ENCODE results near the gene RIMBP2.

The RIMBP2 gene

GRCh38 chr12:130454296-130454695, 261.8 kb downstream of the RIMBP2 start:
- in situ Hi-C loops (cut with MboI; ENCODE audit: low sequenced_read_pairs) = no loop called here

GRCh38 chr12:130452546-130452945, 263.6 kb downstream of the RIMBP2 start:
- in situ Hi-C loops (cut with MboI; ENCODE audit: low sequenced_read_pairs) = no loop called here

- in situ Hi-C loops (cut with MboI; ENCODE audit: low sequenced_read_pairs) = no loop called here
These were observed 264.8 kb downstream of the RIMBP2 start for GRCh38 chr12:130451001-130451930.

DNA sequence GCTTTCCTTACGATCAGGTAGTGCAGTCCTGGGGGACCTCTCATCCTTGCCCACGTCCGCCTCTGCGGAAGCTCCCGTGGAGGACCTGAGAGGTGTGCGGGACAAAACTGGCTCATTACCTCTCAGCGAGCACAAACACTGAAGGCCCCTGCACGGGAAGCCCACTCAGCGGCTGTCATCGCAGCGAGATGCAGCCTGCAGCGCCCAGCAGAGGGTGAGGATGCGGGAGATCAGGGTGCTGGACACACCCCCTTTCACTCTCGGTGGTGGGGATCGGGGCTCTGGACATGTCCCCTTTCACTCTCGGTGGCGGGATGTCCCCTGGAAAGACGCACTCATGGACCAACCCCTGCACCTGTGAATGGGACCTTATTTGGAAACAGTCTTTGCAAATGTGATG, 266.8 kb downstream of the RIMBP2 start:
- in situ Hi-C loops (cut with MboI; ENCODE audit: low sequenced_read_pairs) = no loop called here

GRCh38 chr12:130448044-130448821, 267.9 kb downstream of the RIMBP2 start:
- in situ Hi-C loops (cut with MboI; ENCODE audit: low sequenced_read_pairs) = no loop called here

DNA sequence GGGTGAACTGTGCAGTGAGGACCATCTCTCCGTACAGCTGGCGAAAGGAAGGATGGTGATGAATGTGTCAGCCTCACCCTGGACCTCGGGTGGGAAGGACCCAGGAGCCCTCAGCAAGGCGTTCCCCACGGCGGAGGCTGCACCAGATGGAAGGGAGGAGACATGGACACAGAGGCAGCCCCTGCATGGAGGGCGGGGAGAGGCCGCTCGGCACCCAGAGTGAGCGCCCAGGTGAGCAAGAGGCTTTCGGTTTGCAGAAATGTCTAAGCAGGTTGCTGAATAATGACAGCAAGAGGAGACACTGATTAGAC, 268.5 kb downstream of the RIMBP2 start:
- in situ Hi-C loops (cut with MboI; ENCODE audit: low sequenced_read_pairs) = no loop called here

GRCh38 chr12:130446846-130447654, 269.0 kb downstream of the RIMBP2 start:
- in situ Hi-C loops (cut with MboI; ENCODE audit: low sequenced_read_pairs) = no loop called here

GRCh38 chr12:130444986-130445385, 271.1 kb downstream of the RIMBP2 start:
- in situ Hi-C loops (cut with MboI; ENCODE audit: low sequenced_read_pairs) = no loop called here

DNA sequence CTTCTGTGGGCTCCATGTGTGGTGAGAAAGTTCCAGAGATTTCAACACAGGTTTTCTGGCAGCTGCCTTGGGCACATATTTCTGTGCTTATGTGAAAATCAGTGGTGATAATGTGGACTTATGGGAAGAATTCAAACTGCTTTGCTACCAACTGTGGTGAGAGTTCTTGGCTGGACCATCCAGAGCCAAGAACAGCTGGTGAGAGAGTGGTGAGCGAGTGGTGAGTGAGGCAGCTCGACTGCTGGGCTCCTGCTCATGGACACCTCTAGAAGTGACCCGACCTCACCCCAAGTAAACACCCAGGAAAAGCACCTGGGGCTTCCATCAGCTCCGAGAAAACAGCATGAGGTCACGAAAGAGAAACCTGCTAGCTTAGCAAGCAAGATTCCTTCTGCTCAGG, 272.0 kb downstream of the RIMBP2 start:
- in situ Hi-C loops (cut with MboI; ENCODE audit: low sequenced_read_pairs) = no loop called here

GRCh38 chr12:130441771-130442760, 274.0 kb downstream of the RIMBP2 start:
- in situ Hi-C loops (cut with MboI; ENCODE audit: low sequenced_read_pairs) = no loop called here

DNA sequence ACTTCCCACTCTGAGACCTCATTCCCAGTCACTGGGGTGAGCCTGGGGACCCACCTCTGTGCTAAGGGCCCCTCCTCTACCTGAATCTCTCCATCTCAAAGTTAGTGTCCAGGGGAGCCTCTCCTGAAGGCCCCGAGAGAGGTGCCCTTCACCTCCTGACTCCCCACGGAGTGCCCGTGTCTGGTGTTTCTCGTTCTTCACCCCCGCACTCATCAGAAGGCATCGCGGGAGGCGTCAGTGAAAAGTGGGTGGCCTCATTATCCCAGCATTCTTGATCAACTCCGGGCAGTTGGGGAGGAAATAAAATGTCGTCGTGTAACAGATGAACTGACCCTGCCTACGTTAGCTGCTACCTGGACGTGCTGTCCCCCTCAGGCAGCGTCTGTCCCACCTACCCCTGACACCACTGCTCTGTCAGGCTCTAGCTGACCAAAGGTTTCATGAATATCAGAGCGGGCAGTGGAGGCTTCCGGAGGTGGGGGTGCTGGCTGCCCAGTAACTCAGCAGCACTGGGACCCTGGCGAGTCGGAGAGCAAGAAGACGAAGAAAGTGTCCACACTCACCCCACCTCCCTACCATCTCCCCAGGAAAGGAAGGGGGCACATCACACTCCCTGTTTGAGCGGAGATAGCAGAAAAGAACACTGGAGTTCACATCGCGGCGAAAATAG, 275.6 kb downstream of the RIMBP2 start:
- in situ Hi-C loops (cut with MboI; ENCODE audit: low sequenced_read_pairs) = no loop called here

GRCh38 chr12:130439250-130439649, 276.8 kb downstream of the RIMBP2 start:
- in situ Hi-C loops (cut with MboI; ENCODE audit: low sequenced_read_pairs) = no loop called here

DNA sequence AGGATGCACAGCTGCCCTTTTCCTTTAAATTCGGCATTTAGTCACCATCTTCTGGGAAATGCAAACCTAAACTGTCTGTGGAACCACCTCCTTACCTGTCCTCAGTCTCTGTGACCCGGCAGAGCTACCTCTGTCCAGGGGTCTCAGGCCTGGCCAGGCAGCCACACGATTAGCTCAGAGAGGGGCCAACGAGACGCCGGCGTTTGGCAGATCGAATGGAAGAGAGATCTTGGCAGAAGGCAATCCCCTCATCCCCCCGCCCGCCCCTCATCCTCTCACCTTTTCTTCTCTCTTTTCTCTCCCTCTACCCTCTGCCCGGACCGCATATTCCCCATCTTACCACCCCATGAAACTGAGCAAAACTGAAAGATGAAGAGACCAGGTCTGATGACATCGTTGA, 277.4 kb downstream of the RIMBP2 start:
- in situ Hi-C loops (cut with MboI; ENCODE audit: low sequenced_read_pairs) = no loop called here

DNA sequence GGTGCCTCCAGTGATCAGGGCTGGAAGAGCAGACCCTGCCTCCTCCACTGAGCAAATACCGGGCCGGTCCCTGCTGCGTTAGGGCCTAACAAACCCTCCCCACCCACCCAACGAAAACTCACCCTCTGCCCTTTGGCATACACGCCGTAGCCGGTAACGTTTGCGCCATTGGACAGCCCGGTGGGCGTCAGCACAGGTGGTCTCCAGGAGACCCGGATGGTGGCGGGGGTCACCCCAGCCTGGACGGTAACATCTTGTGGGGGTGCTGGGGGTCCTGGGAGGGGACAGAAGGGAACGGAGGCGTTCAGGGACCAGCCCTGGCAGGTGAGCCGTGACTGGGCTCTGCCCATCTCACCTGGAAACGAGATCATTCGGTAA, 277.9 kb downstream of the RIMBP2 start:
- in situ Hi-C loops (cut with MboI; ENCODE audit: low sequenced_read_pairs) = no loop called here

DNA sequence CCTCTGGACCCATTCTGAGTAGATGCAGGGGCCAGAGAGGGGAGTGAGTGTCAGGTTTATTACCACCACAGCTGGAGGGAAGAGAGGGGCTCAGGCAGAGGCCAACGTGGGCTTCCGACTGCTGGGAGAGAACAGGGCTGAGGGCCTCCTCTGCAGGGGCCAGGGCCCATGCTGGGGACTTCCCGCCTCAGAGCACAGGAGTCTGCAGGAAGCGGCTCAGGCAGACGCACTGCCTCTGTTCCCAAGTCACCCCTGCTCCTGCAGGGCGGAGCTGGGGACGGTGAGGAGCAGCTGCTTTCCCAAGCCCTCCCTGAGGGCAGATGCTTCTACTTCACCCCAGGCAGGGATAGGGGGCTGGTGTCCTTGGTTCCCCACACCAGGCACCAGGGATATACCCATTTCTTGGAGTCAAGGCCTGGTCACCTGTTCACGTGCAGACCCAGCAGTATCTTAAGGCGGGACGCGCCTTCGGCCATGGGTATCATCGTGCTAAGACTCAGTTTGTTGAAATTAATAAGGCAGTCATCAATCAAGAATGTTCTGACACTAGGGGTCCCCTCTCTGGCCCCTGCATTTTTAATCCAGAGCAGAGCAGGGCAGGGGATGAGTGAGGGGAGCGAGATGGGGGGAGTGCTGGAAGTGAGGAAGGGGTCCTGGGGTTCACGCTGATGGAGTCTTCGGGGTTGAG, 278.4 kb downstream of the RIMBP2 start:
- in situ Hi-C loops (cut with MboI; ENCODE audit: low sequenced_read_pairs) = no loop called here

DNA sequence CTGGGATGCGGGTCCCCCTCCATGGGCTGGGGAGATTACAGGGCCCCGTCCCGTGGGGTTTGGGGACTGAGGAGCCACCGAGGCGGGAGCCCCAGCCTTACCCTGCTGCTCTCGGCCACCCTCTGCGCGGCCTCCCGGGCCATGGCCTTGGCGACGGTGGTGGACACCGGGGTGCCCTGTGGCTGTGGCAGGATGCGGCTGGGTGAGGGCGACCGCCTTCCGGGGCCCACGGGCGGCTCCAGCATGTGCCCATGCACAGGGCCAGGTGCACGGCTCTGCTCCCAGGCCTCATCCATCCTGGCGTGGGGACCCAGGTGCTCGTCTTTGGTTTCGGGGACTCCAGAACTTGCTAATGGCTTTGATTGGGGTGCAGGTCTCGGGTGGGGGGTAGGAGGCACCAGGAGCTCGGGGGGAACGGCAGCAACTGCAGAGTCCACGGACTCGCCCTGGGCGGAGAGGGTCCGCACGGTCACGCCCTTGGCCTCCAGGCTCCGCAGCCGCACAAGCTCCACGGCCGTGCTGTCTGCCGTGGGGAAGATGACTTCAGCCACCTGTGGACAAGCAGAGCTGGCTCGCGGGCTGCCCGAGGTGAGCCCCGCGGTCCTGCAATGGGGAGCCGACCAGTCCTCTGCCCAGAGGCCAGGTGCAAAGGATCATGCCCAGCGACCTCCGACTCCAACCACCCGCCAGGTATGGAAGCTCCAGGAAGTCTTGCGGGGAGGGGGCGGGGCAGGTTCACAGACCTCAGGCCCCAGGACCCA, 279.2 kb downstream of the RIMBP2 start:
- in situ Hi-C loops (cut with MboI; ENCODE audit: low sequenced_read_pairs) = no loop called here

DNA sequence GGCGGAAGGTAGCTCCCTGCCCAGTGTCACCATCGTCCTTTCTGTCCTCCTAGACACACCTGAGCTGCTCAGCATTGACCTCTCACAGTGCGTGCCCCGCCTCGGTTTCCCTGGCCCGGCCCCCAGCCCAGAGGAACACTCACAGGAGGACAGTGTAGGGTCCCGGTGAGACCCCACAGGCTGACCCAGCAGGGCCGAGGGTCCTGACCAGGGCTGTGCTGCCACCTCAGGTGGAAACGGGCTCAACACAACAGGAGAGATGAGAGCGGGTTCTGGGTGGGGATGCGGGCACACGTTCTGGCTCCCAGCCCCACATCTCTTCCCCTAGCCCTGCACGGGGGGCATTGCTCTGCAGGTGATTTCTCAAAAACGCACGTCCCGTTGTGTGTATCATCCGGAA, 280.3 kb downstream of the RIMBP2 start:
- in situ Hi-C loops (cut with MboI; ENCODE audit: low sequenced_read_pairs) = no loop called here

DNA sequence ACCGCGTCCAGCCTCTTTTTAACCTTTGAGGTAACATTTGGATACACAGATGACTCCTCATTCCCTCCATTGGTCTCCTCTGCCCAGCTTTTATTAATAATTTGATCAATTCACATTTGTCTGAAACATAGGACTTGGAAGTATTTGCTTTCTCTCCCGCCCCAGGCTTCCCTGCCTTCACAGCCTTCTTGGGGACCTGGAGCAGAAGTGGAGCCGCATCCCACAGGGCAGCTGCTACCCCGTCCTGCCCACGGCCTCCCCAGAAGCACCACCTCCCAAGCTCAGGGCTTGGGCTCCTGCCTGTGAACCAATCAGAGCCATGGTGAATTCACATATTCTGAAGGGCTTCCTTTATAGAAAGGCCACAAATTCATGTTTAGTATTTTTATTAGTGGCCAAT, 280.8 kb downstream of the RIMBP2 start:
- in situ Hi-C loops (cut with MboI; ENCODE audit: low sequenced_read_pairs) = no loop called here

Measured in HL-60/S4 treated with phorbol 12-myristate 13-acetate at 8.2 ng/mL for 4 days and 3 days (cell line).